ENCODE results near the gene IRAG1. TPM values are rescaled to one million over a fixed set of nuclear protein-coding genes. Genes with fewer than 3 reads are reported as not detected.

Gene IRAG1
- total and polyA plus RNA-seq, 9 donors = 5.8 to 89.5 (median 29.8) TPM

GRCh38 chr11:10709299-10710086, 15.9 kb upstream of the IRAG1 start:
- TF ChIP-seq POLR2A (IDR thresholded peaks at IDR 0.05) (no peak), CTCF (IDR thresholded peaks at IDR 0.05) (no peak), EP300 (IDR thresholded peaks at IDR 0.05) (no peak)
- H3K27me3 ChIP-seq = no peaks in the 10 kb centered on the region
- no peak for DNase-seq
- H3K36me3 ChIP-seq = no peaks in the 10 kb centered on the region
- intact Hi-C loops (cut with DNase I) = no loop called here
- H3K27ac ChIP-seq = no peak overlapping the region
- no peak overlapping the region for H3K4me3 ChIP-seq
- H3K4me1 ChIP-seq (ENCODE audit: insufficient read depth) = no peaks in the 10 kb centered on the region
- H3K9me3 ChIP-seq = no peaks in the 10 kb centered on the region
- WGBS, 3 donors = 41 to 46% (median 43%) methylated on average over 5 of the region's 5 CpGs

- H3K9me3 ChIP-seq = no peaks in the 10 kb centered on the region
- no peaks in the 10 kb centered on the region for H3K27me3 ChIP-seq
- H3K4me1 ChIP-seq (ENCODE audit: insufficient read depth) = no peaks in the 10 kb centered on the region
- TF ChIP-seq POLR2A (IDR thresholded peaks at IDR 0.05) = no peak
- TF ChIP-seq CTCF (IDR thresholded peaks at IDR 0.05) = no peak
- no peak for TF ChIP-seq EP300 (IDR thresholded peaks at IDR 0.05)
- no peak overlapping the region for H3K4me3 ChIP-seq
- H3K27ac ChIP-seq = no peak overlapping the region
- WGBS, 3 donors = 55 to 60% (median 56%) methylated on average over 3 of the region's 3 CpGs
- no peaks in the 10 kb centered on the region for H3K36me3 ChIP-seq
- DNase-seq = no peak
- intact Hi-C loops (cut with DNase I) = no loop called here
Observed at GRCh38 chr11:10708131-10708530, 14.6 kb upstream of the IRAG1 start.

GRCh38 chr11:10701982-10702381, 8.4 kb upstream of the IRAG1 start:
- Histone ChIP-seq H3K9me3 (no peaks in the 10 kb centered on the region), H3K36me3 (no peaks in the 10 kb centered on the region), H3K4me1 (ENCODE audit: insufficient read depth) (no peaks in the 10 kb centered on the region), H3K27ac (no peak overlapping the region), H3K4me3 (no peak overlapping the region), H3K27me3 (no peaks in the 10 kb centered on the region)
- WGBS, 3 donors = 75 to 86% (median 77%) methylated on average over 3 of the region's 3 CpGs
- DNase-seq = no peak
- intact Hi-C loops (cut with DNase I) = no loop called here
- TF ChIP-seq CTCF (IDR thresholded peaks at IDR 0.05) = no peak
- TF ChIP-seq POLR2A (IDR thresholded peaks at IDR 0.05) = no peak
- no peak for TF ChIP-seq EP300 (IDR thresholded peaks at IDR 0.05)

GRCh38 chr11:10699072-10699471, 5.5 kb upstream of the IRAG1 start:
- H3K27ac ChIP-seq = no peak overlapping the region
- H3K36me3 ChIP-seq = no peaks in the 10 kb centered on the region
- H3K4me3 ChIP-seq = no peak overlapping the region
- H3K27me3 ChIP-seq = no peaks in the 10 kb centered on the region
- peaks cover 3% of the 10 kb centered on the region for H3K4me1 ChIP-seq (ENCODE audit: insufficient read depth)
- no peak for DNase-seq
- WGBS, 3 donors = 94 to 99% (median 99%) methylated on average over 3 of the region's 3 CpGs
- TF ChIP-seq EP300 (IDR thresholded peaks at IDR 0.05) (no peak), CTCF (IDR thresholded peaks at IDR 0.05) (no peak), POLR2A (IDR thresholded peaks at IDR 0.05) (no peak)
- H3K9me3 ChIP-seq = no peaks in the 10 kb centered on the region
- intact Hi-C loops (cut with DNase I) = loop anchor here in 1 of 4 donors (10.0 kb wide), 1 partner anchor 74 kb away; no protein-coding TSS in a partner anchor

Data from ovary (tissue), 9 donors.